Aorta (tissue), 5 donors: ENCODE data around the gene GATAD2A. TPM values are rescaled to one million over a fixed set of nuclear protein-coding genes. Genes with fewer than 3 reads are reported as not detected.
"Not testable (repeated sequence)": the region's sequence is repeated elsewhere in the genome, so short reads cannot be mapped to it uniquely, and the experiment has no call there.

Experiments used
- ATAC-seq: fragments of 200-7000 bp; cut with Tn5 transposase; one replicate; pipeline ENCODE4 v1.9.1; 2022; ENCODE audit warnings: moderate library complexity; ENCODE audit not compliant: low FRiP score
- DNase-seq, 2 donors: peaks; one replicate each; pipeline ENCODE4 v3.0.0-alpha.2; 2020
- H3K27ac ChIP-seq, 2 donors: one replicate each; pipeline ENCODE4 v1.5.1; 2013; ENCODE audit warnings: low read length in 2 of 2, mild to moderate bottlenecking in 2 of 2, moderate library complexity in 2 of 2, control low read depth in 1 of 2, inconsistent platforms in 1 of 2, low read depth in 1 of 2
- H3K27me3 ChIP-seq, 2 donors: one replicate each; pipeline ENCODE4 v1.6.1; 2013; ENCODE audit warnings: control low read depth in 1 of 2, low read length in 1 of 2, mild to moderate bottlenecking in 1 of 2, moderate library complexity in 1 of 2; ENCODE audit not compliant: insufficient read depth in 2 of 2, control insufficient read depth in 1 of 2
- H3K36me3 ChIP-seq, 2 donors: one replicate each; pipeline ENCODE4 v1.6.1; 2013; ENCODE audit warnings: control low read depth in 1 of 2, low read length in 1 of 2, mild to moderate bottlenecking in 1 of 2; ENCODE audit not compliant: insufficient read depth in 2 of 2, control insufficient read depth in 1 of 2
- H3K4me1 ChIP-seq, 2 donors: one replicate each; pipeline ENCODE4 v1.6.1; 2013; ENCODE audit warnings: low read length in 2 of 2, control low read depth in 1 of 2, mild to moderate bottlenecking in 1 of 2, moderate library complexity in 1 of 2; ENCODE audit not compliant: insufficient read depth in 2 of 2, control insufficient read depth in 1 of 2
- H3K4me3 ChIP-seq, 2 donors: one replicate each; pipeline ENCODE4 v1.5.1; 2013; ENCODE audit warnings: low read length in 2 of 2, control low read depth in 1 of 2, mild to moderate bottlenecking in 1 of 2
- H3K9me3 ChIP-seq: one replicate; pipeline ENCODE4 v1.6.1; 2013; ENCODE audit warnings: mild to moderate bottlenecking, low read length; ENCODE audit not compliant: control insufficient read depth
- WGBS, 2 donors: extraction: QIAGEN DNeasy Blood & Tissue Kit; methylation state at CpG; one replicate each; pipeline ENCODE4 v1.1.7; 2013; 5-methylcytosine and 5-hydroxymethylcytosine counted together
- intact Hi-C, 2 donors: fragments of 100-400 bp; cut with DNase I; formaldehyde crosslinking; loops; one replicate each; pipeline versions ENCODE4 v1.14.2 to v1.15.0; 2022
- polyA plus RNA-seq, 2 donors: library from polyadenylated mRNA; stranded (reverse); fragments of 200-250 nt; gene quantifications; one replicate each; pipeline ENCODE4 v1.2.3, GENCODE V29; 2013
- total RNA-seq, 2 donors: library from RNA; stranded (reverse); fragmentation: NEBNext Ultra II Directional; extraction: Animal tissue kit (Norgen Biotek cat#: 25700); gene quantifications; one replicate each; pipeline ENCODE4 v1.2.1, GENCODE V29; 2021
- donor health status: healthy with polysubstance abuse.
- donor health status: Bipolar disorder and iron deficiency.
- donor health status: DM: no; HTN: no; CAD: no.
- donor health status: DM: no; HTN: no; CAD: no.
- donor health status: DM: yes; HTN: yes; CAD: no.

Gene GATAD2A
- total and polyA plus RNA-seq, 4 donors = 17.9 to 86.7 (median 50.7) TPM

DNA sequence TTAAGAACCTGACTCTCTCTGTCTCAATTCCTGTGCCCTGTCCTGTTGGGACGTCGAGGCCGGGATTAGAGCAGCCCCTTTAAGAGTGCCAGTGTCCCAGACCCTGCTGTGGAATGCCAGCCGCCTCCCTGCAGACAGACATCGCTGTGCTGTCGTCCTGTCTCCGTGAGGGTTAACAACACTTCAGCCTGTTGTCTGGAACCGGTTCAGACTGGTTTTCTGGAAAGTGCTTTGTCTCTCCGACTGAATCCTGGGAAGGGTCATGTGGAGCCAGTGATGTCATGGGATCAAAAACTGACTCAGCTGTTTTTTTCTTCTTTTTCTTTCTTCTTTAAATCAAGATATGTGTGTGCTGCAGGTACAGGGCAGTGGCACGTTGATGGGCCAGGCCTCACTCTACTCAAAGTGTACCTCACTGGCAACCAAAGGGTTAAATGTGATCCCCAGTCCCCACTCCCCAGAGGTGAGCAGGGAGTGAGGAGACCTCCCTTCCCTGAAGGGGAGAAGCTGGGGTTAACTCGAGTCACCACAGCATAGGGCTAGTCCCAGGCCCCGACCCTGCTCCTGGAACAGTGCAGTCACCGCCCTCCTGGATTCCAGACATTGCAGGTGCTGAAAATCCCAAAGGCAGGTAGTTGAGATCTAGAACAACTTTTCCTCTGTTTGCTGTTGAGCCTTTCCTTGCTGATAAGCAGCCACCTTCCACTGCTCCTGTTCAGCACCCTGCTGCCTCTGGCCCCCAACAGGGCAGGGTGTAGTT, 59.0 kb downstream of the GATAD2A start:
- H3K4me3 ChIP-seq = no peak overlapping the region
- DNase-seq = no peak
- ATAC-seq = no peak
- H3K27ac ChIP-seq = peak overlapping the region in 1 of 2 donors; percentile 15
- 18 to 20% methylated on average over 13 of the region's 13 CpGs for WGBS, 2 donors
- H3K9me3 ChIP-seq = peaks cover 2% of the 10 kb centered on the region
- H3K36me3 ChIP-seq = peaks cover 0 to 8% of the 10 kb centered on the region in 2 donors
- intact Hi-C loops = no loop called here
- H3K27me3 ChIP-seq = no peaks in the 10 kb centered on the region
- peaks cover 0 to 2% of the 10 kb centered on the region in 2 donors for H3K4me1 ChIP-seq

DNA sequence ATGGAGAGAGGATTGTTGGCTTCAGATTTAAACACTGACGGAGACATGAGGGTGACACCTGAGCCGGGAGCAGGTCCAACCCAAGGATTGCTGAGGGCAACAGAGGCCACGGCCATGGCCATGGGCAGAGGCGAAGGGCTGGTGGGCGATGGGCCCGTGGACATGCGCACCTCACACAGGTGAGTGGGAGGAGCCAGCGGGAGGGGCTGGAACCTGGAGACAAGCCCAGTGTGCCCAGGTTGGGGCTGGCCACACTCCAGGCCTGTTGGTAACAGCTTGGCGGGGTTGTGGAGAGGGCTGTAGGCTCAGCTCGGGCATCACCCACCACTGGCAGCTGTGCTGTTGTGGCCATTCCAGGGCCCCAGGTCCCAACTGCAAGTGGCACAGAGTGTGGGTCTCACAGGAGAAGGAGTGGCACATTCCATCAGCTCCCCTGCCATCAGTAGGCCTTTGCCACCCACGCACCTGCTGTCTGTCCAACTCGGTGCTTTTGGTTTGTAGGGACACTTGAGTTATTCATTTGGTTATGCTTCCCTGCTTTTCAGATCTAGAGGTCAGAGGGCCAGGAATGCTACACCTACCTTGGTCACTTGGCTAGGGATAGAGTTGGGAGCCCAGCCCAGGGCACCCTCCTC, 60.1 kb downstream of the GATAD2A start:
- H3K27ac ChIP-seq = no peak overlapping the region
- peaks cover 2% of the 10 kb centered on the region for H3K9me3 ChIP-seq
- no peak for ATAC-seq
- H3K27me3 ChIP-seq = no peaks in the 10 kb centered on the region
- H3K4me1 ChIP-seq = peaks cover 0 to 2% of the 10 kb centered on the region in 2 donors
- H3K36me3 ChIP-seq = peaks cover 0 to 8% of the 10 kb centered on the region in 2 donors
- no peak for DNase-seq
- H3K4me3 ChIP-seq = no peak overlapping the region
- intact Hi-C loops = no loop called here
- WGBS, 2 donors = 94 to 95% methylated on average over 12 of the region's 12 CpGs

DNA sequence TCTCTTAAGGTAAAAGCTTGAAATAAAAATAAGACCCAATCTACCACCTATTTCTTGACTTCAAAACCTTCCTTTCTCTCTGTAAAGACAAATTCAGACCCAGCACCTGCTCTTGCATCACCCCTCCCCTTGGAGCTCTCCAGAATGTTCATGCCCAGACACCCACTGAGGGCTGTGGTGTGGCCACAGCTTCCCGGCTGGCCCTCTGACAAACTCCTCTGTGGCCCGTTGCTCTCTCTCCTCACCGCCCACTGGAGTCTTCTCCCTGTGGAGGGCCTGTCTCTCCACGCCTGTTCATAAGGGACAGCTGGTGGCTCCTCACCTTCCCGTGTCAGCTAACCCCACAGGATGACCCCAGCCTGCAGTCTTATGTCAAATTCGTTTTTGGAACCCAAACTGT, 60.7 kb downstream of the GATAD2A start:
- H3K4me3 ChIP-seq = no peak overlapping the region
- peaks cover 0 to 2% of the 10 kb centered on the region in 2 donors for H3K4me1 ChIP-seq
- H3K27me3 ChIP-seq = no peaks in the 10 kb centered on the region
- H3K36me3 ChIP-seq = peaks cover 0 to 8% of the 10 kb centered on the region in 2 donors
- 87 to 93% methylated on average over 6 of the region's 6 CpGs for WGBS, 2 donors
- H3K27ac ChIP-seq = no peak overlapping the region
- intact Hi-C loops = no loop called here
- peaks cover 2% of the 10 kb centered on the region for H3K9me3 ChIP-seq
- no peak for ATAC-seq
- DNase-seq = no peak

DNA sequence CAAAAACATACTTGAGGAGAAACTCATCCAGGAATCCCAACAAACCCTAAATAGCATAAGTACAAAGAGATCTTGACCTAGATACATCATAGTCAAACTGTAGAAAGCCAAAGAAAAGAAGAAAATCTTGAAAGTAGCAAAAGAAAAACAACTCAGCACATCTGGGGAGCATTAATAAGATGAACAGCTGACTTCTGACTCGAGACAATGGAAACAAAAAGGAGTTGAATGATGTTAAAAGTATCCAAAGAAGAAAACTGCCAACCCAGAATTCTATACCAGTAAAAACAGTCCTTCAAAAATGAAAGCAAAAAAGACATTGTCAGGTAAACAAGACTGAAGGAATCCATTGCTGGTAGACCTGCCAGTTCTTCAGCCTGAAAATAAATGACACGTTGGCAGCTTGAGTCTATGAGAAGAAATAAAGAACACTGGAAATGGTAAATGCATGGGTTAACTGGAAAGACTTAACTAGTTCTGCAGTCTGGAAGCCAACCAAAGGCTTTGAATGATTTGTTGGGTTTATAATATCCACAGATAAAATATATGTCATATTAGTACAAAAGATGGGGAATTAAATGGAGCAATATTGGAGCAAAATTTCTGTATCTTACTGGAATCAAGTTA, 63.1 kb downstream of the GATAD2A start:
- intact Hi-C loops = no loop called here
- ATAC-seq (no peak), DNase-seq (no peak)
- H3K9me3 ChIP-seq = peaks cover 2% of the 10 kb centered on the region
- no peaks in the 10 kb centered on the region for H3K27me3 ChIP-seq
- H3K36me3 ChIP-seq = peaks cover 0 to 8% of the 10 kb centered on the region in 2 donors
- no peak overlapping the region for H3K27ac ChIP-seq
- no peaks in the 10 kb centered on the region for H3K4me1 ChIP-seq
- 61 to 71% methylated on average over 2 of the region's 2 CpGs for WGBS, 2 donors
- no peak overlapping the region for H3K4me3 ChIP-seq

DNA sequence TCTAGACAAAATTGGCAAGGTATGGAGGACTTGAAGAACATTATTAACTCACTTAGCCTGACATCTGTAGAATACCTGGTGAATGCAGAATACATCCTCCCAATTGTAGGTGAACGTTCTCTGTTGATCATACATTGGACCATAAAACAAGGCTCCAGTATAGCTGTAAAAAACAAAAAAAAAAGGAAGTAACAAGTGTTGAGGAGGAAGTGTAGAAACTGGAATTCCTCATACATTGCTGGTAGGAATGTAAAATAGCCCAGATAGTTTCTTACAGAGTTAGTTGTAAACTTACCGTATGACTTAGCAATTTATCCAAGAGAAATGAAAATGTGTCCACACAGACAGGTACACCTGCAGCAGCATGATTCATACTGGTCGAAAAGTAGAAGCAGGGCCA, 65.1 kb downstream of the GATAD2A start:
- no peak overlapping the region for H3K4me3 ChIP-seq
- no peak for ATAC-seq
- 95 to 96% methylated on average over 3 of the region's 3 CpGs for WGBS, 2 donors
- H3K4me1 ChIP-seq = no peaks in the 10 kb centered on the region
- DNase-seq = no peak
- intact Hi-C loops = no loop called here
- no peaks in the 10 kb centered on the region for H3K27me3 ChIP-seq
- no peak overlapping the region for H3K27ac ChIP-seq
- peaks cover 2% of the 10 kb centered on the region for H3K9me3 ChIP-seq
- H3K36me3 ChIP-seq = peaks cover 0 to 7% of the 10 kb centered on the region in 2 donors

DNA sequence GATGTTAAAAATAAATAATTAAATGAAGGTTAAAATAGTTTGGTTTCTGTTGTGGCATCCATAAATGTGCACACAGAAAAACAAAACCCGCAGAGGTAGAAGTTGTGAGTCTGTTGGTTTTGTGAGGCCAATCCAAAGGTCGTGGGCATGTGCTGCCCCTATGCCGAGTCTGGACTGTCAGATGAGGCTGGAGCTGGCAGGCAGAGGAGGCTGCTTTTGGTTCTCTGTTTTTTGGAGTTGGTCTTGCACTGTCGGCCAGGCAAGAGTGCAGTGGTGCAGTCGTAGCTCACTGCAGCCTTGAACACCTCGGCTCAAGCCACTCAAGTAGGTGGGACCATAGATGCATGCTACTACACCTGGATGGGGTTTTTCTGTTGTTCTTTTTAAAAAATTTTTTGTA, 66.2 kb downstream of the GATAD2A start:
- H3K4me3 ChIP-seq = no peak overlapping the region
- intact Hi-C loops = no loop called here
- no peak overlapping the region for H3K27ac ChIP-seq
- DNase-seq (no peak), ATAC-seq (no peak)
- peaks cover 2% of the 10 kb centered on the region for H3K9me3 ChIP-seq
- no peaks in the 10 kb centered on the region for H3K27me3 ChIP-seq
- 81 to 86% methylated on average over 6 of the region's 6 CpGs for WGBS, 2 donors
- H3K36me3 ChIP-seq = peaks cover 0 to 2% of the 10 kb centered on the region in 2 donors
- H3K4me1 ChIP-seq = no peaks in the 10 kb centered on the region

DNA sequence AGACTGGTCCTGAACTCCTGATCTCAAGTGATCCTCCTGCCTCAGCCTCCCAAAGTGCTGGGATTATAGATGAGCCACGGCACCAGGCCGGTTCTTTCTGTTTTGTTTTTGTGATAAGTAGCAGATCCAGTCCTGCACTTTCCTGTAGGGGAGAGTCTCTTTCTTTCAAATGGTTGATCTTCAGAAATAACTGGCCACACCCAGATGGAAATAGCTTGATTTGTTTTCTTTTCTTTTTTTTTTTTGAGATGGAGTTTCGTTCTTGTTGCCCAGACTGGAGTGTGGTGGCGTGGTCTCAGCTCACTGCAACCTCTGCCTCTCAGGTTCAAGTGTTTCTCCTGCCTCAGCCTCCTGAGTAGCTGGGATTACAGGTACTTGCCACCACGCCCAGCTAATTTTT, 66.6 kb downstream of the GATAD2A start:
- H3K36me3 ChIP-seq, H3K4me1 ChIP-seq, intact Hi-C loops, H3K9me3 ChIP-seq, ATAC-seq, H3K27me3 ChIP-seq, H3K4me3 ChIP-seq, H3K27ac ChIP-seq, DNase-seq: not testable (repeated sequence)
- WGBS, 2 donors = 49 to 63% methylated on average over 5 of the region's 5 CpGs

DNA sequence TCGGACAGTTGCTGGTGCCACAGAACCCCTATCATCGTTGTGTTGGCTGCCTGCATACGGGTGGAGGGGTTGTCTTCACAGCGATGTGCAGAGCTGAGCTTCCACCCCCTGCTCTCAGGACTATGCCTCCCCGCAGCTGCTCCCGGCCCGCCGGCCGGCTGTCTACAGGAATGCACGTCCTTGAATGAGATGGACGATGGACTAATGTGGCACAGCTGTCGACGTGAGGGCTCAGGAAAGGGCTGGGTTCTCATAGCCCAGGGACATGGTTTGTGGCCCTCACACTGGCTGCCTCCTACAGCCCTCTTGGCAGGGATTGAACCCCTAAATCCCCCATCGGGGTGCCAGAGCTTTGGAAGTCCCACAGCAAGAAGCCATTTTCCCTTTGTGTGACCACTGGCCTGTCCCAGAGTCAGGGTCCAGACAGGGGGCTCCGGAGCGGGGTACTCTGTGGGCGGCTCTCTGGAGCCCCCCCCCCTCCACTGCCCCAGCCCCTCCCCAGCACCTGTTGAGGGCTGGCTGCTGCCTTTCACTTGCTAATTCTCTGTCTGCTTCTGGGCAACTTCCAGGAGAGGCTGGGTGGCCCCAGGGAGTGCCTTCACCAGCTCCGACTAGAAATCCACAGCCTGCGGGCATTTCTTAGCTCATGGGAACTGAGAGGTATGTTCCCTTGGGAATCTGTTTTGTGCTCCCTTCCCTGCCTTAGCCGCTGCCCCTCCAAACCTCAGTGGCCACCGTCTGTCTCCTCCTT, 69.7 kb downstream of the GATAD2A start:
- Histone ChIP-seq H3K27me3 (no peaks in the 10 kb centered on the region), H3K4me1 (no peaks in the 10 kb centered on the region), H3K9me3 (no peaks in the 10 kb centered on the region), H3K36me3 (no peaks in the 10 kb centered on the region), H3K4me3 (no peak overlapping the region), H3K27ac (no peak overlapping the region)
- no peak for DNase-seq
- intact Hi-C loops = no loop called here
- WGBS, 2 donors = 60 to 67% methylated on average over 21 of the region's 21 CpGs
- no peak for ATAC-seq
